ENCODE results near the gene ITGA2B.

DNA sequence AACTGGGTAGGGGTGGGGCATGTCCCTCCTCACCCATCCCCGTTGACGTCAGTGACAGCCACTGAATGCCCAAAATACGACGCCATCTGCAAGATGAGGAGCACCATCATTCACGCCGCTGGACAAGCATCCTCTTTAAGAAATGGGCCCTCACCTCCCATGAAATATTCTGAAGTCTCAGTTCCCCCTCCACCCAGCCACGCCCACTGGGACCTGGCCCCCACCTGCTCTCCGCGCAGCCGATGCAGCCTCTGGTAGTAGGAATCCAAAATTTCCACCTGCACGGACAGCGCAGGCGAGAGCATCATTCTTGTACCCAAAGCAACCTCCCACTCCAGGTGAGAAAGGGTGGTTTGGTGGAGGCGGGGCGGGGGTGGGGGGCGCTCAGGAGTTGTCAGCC is 5.6 kb downstream of the ITGA2B start:
- TF ChIP-seq ZC3H10 (CRISPR knock-in tag; IDR thresholded peaks at IDR 0.05) (no peak), CSDC2 (CRISPR knock-in tag; IDR thresholded peaks at IDR 0.05) (no peak), ZFP30 (CRISPR knock-in tag; IDR thresholded peaks at IDR 0.05) (no peak), ZNF8 (CRISPR knock-in tag; IDR thresholded peaks at IDR 0.05) (no peak), RARB (CRISPR knock-in tag; IDR thresholded peaks at IDR 0.05) (no peak), SNAI2 (CRISPR knock-in tag; IDR thresholded peaks at IDR 0.05) (no peak)
- TF ChIP-seq, protein P1, sequence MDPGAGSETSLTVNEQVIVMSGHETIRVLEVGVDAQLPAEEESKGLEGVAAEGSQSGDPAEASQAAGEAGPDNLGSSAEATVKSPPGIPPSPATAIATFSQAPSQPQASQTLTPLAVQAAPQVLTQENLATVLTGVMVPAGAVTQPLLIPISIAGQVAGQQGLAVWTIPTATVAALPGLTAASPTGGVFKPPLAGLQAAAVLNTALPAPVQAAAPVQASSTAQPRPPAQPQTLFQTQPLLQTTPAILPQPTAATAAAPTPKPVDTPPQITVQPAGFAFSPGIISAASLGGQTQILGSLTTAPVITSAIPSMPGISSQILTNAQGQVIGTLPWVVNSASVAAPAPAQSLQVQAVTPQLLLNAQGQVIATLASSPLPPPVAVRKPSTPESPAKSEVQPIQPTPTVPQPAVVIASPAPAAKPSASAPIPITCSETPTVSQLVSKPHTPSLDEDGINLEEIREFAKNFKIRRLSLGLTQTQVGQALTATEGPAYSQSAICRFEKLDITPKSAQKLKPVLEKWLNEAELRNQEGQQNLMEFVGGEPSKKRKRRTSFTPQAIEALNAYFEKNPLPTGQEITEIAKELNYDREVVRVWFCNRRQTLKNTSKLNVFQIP (CRISPR knock-in tag; IDR thresholded peaks at IDR 0.05; ENCODE audit: borderline replicate concordance, low read depth) = no peak

Data from SK-N-SH treated with all-trans-retinoic acid at 6 μM for 48 hours (cell line).